Activated CD4-positive, alpha-beta T cell treated with anti-CD3 and anti-CD28 coated beads for 48 hours (primary cell): ENCODE results near the gene MAGI3.
"Not testable (repeated sequence)": the region's sequence is repeated elsewhere in the genome, so short reads cannot be mapped to it uniquely, and the experiment has no call there.

ENCODE experiments used
- DNase-seq: peaks from one replicate; pipeline ENCODE4 v3.0.0-alpha.2; 2020

The MAGI3 gene

GRCh38 chr1:113399062-113399583 lies 8.8 kb downstream of the MAGI3 start:
- DNase-seq = no peak

DNA sequence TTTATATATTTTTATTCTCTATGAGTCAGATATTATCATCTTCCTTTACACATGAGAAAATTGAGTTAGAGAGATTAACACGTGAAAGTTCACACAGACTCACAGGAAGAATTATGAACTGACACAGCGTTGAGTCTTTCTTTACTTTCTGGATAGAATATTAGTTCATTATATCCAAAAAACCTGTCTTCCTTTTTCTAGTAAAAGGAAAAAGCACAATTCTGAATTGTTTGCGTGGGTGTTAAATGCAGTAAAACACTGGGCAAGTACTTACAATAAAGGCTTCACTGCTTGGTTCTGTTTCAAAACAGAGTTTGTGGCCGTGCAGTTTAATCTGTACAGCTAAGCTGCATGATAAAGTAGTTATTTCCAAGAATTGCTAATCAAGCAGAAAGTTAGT lies 10.8 kb downstream of the MAGI3 start:
- no peak for DNase-seq

DNA sequence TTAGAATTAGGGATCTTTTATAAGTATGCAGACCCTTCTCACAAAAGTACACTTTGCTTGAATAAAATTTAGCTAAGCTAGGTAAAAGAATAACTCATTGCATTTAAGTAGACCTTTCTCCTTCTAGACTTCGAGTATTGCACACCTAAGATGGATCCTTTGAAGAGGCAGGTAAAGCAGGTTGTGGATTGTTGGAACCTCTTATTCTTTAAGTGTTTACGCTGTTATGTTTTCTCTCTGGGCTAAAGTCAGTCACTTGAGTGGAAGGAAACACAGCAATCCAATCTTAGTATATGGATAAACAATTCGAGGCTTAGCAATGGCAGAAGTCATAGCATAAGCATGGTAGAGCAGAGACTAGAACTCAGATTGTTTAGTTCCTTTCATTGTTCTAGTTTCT lies 11.4 kb downstream of the MAGI3 start:
- no peak for DNase-seq

GRCh38 chr1:113403065-113403464 lies 12.8 kb downstream of the MAGI3 start:
- no peak for DNase-seq

GRCh38 chr1:113405573-113405972 lies 15.3 kb downstream of the MAGI3 start:
- no peak for DNase-seq

DNA sequence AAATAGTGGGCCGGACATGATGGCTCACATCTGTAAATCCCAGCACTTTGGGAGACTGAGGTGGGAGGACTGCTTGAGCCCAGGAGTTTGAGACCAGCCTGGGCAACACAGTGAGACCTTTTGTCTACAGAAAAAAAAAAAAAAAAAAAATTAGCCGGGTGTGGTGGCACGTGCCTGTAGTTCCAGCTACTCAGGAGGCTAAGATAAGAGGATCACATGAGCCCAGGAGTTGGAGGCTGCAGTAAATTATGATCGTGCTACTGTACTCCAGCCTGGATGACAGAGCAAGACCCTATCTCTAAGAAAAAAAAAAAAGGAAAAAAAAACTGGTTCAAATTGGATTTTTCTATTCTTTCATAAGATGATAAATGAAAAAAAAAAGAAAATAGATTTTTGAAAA lies 15.8 kb downstream of the MAGI3 start:
- DNase-seq = not testable (repeated sequence)

DNA sequence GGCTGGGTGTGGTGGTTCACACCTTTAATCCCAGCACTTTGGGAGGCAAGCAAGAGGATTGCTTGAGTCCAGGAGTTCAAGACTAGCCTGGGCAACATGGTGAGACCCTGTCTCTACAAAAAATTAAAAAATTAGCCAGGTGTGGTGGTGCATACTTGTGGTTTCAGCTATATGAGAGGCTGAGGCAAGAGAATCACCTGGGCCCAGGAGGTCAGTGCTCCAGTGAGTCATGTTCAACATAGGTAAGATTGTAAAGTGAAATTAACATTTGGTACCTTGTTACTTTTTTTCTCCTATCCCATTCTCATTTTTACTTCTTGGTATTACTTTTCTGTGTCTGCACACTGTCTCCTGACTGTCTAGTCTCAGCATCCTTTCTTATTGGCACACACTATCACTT lies 19.0 kb downstream of the MAGI3 start:
- DNase-seq = no peak

DNA sequence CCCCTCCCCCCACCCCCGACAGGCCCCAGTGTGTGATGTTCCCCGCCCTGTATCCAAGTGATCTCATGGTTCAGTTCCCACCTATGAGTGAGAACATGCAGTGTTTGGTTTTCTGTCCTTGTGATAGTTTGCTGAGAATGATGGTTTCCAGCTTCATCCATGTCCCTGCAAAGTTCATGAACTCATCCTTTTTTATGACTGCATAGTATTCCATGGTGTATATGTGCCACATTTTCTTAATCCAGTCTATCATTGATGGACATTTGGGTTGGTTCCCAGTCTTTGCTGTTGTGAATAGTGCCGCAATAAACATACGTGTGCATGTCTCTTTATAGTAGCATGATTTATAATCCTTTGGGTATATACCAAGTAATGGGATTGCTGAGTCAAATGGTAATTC lies 21.7 kb downstream of the MAGI3 start:
- DNase-seq = not testable (repeated sequence)

DNA sequence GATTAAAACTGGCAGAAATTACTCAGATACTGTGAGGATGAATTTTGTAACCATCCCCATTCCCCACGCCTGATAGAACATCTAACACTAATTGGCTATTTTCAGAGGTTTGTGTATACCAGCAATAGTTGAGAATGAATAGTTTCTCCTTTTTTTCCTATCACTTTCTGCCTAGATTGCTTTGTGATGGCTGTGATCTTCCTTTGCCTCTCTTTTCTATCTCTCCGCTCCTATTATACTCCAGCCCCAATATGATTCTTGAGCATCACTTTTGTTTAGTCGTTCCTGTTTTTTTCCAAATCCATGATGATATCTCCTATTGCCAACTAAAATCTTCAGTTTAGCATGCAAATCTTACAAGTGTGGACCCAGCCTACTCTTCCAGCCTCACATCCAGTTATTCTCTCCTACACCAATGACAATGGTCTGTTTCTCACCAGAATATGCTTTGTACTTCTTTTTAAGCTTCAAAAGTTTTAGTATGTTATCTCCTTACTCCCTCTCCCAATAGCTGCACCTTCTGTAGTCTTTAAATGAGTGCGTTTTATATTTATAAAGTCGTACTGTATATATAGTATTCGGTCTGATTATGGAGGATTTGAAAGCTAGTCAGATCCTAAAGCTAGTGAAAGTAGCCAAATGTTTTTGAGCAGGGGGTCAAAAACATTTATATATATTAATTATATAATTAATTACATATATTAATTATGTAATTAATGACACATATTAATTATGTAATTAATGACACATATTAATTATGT lies 25.2 kb downstream of the MAGI3 start:
- DNase-seq = no peak

DNA sequence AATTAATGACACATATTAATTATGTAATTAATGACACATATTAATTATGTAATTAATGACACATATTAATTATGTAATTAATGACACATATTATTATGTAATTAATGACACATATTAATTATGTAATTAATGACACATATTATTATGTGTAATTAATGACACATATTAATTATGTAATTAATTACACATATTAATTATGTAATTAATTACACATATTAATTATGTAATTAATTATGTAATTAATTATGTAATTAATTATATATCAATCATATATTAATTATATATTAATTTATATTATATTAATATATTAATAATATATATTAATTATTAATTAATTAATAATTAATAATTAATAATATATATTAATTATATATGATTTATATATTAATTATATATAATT lies 25.8 kb downstream of the MAGI3 start:
- DNase-seq = not testable (repeated sequence)

- DNase-seq = no peak
Measured at GRCh38 chr1:113416496-113416895, 26.2 kb downstream of the MAGI3 start.

DNA sequence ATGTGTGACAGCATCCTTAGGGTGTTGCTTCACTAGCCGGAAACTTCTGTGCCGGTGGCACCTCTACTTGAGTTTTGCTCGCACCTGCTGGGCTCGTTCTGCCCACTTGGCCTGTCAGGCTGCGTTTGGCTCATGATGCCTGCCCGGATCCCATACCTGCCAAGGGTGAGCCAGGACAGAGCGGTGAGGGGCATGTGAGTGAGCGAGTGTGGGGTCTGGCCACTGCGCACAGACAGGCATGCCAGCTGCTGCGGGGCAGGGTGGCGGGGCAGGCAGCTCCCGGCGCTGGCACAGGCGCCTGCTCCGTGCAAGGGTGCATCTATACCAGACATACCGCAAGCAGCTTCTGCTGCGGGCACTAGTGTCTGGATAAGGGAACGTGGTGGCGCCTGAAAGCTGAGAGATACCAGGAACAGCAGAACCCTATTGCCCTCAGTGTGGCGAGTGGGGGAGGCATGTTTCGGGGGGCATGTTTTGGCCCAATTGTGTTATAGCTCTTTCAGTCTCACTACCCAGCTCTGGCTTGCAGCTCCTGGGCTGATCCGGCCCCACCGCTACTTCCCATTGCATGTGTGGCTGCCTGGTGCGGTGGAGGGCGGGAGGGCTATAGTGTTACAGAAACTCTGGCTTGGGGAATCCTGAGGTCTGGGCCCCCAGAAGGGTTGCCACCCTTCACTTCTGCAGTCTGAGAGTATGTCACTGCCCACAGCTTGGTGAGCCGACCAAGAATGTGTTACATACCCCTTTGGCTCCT lies 32.2 kb downstream of the MAGI3 start:
- DNase-seq = no peak

DNA sequence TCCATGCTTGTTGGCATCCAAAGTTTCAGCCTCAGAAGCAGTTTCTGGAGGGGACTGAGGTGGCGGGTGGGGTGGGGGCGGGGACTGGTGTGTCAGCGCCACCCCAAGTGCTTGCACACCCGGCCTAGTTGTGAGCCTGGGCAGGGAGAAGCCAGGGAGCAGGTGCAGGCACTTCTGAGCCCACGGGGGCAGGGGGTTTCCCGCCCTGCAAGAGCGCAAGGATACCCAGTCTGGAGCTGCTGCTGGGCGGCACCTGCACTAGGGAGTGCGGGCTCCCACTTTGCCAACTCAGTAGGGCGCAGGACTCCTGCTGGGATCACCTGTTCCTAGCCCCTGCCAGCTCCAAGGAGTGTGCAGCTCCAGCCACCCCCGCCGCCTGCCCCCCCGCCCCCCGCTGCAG lies 33.5 kb downstream of the MAGI3 start:
- DNase-seq = no peak

- peak; percentile 12 for DNase-seq
Measured at GRCh38 chr1:113429461-113430153, 39.3 kb downstream of the MAGI3 start.

GRCh38 chr1:113433184-113433583 lies 42.9 kb downstream of the MAGI3 start:
- DNase-seq = no peak

DNA sequence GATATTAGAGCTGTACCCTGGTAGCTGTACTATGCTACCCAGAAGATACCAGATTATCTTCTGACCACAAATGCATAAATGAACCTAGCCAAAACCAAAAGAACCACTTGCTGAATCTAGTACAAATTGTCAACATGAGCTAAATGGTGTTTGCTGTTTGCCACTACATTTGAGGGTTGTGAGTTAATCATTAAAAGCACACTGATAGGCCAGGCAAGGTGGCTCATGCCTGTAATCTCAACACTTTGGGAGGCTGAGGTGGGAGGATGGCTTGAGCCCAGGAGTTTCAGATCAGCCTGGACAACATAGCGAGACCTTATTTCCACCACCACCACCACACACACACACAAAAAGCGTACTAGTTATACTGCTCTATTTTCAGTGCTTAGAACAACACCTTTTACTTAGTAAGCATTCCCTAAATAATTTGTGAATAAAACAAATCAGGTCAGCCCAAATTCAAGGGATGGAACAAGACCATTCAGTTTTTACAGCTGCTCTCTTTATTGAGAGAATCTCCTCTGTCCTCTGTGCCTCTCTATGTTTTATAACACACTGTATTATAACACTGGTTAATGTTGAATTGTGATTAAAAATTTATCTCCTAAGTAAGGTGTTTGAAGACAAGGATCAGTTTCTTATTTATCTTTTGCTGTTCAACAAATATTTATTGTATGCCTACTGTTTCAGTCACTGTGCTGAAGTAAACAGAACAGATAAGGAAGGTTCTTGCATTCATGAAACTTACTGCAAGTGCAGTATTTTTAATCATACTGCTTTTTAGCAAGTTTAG lies 44.0 kb downstream of the MAGI3 start:
- DNase-seq = no peak

DNA sequence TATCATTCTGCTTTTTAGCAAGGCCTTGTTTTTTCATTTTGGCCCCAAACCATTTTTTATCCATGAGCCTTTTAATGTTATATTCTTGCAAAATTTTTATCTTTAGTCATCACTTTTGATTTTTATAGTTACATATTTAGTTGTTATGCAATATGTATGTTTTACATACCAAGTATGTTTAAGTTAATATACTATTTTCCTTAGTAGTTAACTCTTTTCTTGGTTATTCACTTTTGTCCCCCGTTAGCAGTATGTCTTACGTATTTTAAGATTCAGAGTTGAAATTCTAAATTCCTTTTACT lies 44.5 kb downstream of the MAGI3 start:
- DNase-seq = no peak

- DNase-seq = no peak
Measured at GRCh38 chr1:113437554-113438341, 47.4 kb downstream of the MAGI3 start.

DNA sequence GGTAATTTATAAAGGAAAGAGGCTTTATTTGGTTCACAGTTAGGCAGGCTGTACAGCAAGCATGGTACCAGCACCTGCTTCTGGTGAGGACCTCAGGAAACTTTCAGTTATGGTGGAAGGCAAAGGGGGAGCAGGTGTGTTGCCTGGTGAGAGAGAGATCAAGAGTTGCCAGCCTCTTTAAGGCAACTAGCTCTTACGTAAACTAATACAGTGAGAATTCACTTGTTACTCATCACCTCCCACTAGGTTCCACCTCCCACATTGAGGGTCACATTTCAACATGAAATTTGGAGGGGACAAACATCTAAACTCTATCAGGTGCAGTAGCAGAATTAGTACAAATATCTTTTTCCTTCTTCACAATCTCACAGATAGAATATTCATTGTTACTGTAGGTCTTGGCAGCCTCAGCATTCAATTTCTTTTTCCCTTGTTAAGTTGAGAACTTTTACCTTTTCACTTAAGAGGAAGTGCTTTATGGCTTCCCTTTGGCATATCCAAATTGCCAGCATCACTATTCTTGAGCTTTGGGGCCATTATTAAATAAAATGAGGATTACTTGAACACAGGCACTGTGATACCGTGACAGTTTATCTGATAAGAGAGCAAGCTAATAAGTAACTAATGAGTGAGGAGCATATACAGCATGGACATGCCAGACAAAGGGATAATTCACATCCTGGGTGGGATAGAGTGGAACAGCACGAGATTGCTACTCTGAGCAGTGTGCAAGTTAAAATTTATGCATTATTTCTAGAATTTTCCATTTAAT lies 48.4 kb downstream of the MAGI3 start:
- DNase-seq = no peak

GRCh38 chr1:113439277-113439670 lies 49.0 kb downstream of the MAGI3 start:
- no peak for DNase-seq

- no peak for DNase-seq
Measured at GRCh38 chr1:113442131-113442530, 51.8 kb downstream of the MAGI3 start.
